HCT116 (cell line): ENCODE measurements around the gene SLC39A1.

ENCODE experiments used
- EZH2phosphoT487 ChIP-seq: fragments of 200-600 bp; IDR thresholded peaks from 2 replicates; pipeline ENCODE4 v1.6.1; 2018; ENCODE audit warnings: antibody characterized with exemption, borderline replicate concordance
- POLR2A ChIP-seq: IDR thresholded peaks from 2 replicates; pipeline ENCODE4 v1.7.0; 2011; ENCODE audit warnings: borderline replicate concordance; ENCODE audit not compliant: insufficient read depth, insufficient read length; ENCODE audit errors: extremely low read depth
- POLR2AphosphoS5 ChIP-seq: IDR thresholded peaks from 2 replicates; pipeline ENCODE4 v1.6.1; 2011; ENCODE audit warnings: mild to moderate bottlenecking, low read depth, low read length, moderate library complexity
- SIN3A ChIP-seq: IDR thresholded peaks from 2 replicates; pipeline ENCODE4 v1.6.1; 2012; ENCODE audit warnings: low read depth
- SP1 ChIP-seq: IDR thresholded peaks from 2 replicates; pipeline ENCODE4 v1.6.1; 2012; ENCODE audit warnings: low read depth
- TCF7L2 ChIP-seq: IDR thresholded peaks from 2 replicates; pipeline ENCODE4 v1.7.0; 2011; ENCODE audit warnings: borderline replicate concordance, inconsistent platforms; ENCODE audit not compliant: insufficient read depth, insufficient read length; ENCODE audit errors: extremely low read depth
- YY1 ChIP-seq: IDR thresholded peaks from 2 replicates; pipeline ENCODE4 v1.6.1; 2011; ENCODE audit warnings: low read length, low read depth, moderate library complexity, mild to moderate bottlenecking; ENCODE audit not compliant: insufficient replicate concordance; ENCODE audit errors: extremely low read depth
- TF ChIP-seq, protein P1 (sequence below), 3 experiments: fragments of 200-600 bp in 1 of 3; sonication (generic) in 1 of 3; IDR thresholded peaks in 2 of 3; conservative IDR thresholded peaks in 1 of 3; 2 replicates each; pipeline ENCODE4 v1.5.1; 2012 to 2017; ENCODE audit warnings: low read depth in 2 of 3, low read length in 2 of 3, antibody characterized with exemption in 1 of 3, borderline replicate concordance in 1 of 3, control low read depth in 1 of 3, mild to moderate bottlenecking in 1 of 3, mixed read lengths in 1 of 3, mixed run types in 1 of 3, moderate library complexity in 1 of 3; ENCODE audit not compliant: insufficient read depth in 1 of 3
- TF ChIP-seq, protein P2 (sequence below): IDR thresholded peaks from 2 replicates; pipeline ENCODE4 v1.6.1; 2012

- TF ChIP-seq, protein P1, sequence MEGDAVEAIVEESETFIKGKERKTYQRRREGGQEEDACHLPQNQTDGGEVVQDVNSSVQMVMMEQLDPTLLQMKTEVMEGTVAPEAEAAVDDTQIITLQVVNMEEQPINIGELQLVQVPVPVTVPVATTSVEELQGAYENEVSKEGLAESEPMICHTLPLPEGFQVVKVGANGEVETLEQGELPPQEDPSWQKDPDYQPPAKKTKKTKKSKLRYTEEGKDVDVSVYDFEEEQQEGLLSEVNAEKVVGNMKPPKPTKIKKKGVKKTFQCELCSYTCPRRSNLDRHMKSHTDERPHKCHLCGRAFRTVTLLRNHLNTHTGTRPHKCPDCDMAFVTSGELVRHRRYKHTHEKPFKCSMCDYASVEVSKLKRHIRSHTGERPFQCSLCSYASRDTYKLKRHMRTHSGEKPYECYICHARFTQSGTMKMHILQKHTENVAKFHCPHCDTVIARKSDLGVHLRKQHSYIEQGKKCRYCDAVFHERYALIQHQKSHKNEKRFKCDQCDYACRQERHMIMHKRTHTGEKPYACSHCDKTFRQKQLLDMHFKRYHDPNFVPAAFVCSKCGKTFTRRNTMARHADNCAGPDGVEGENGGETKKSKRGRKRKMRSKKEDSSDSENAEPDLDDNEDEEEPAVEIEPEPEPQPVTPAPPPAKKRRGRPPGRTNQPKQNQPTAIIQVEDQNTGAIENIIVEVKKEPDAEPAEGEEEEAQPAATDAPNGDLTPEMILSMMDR (IDR thresholded peaks at IDR 0.05 in 2 of 3, conservative IDR thresholded peaks at IDR 0.05 in 1 of 3; ENCODE audit: borderline replicate concordance in 1 of 3, insufficient read depth in 1 of 3, low read depth in 2 of 3, low read length in 2 of 3), result no peak
- TF ChIP-seq, protein P2, sequence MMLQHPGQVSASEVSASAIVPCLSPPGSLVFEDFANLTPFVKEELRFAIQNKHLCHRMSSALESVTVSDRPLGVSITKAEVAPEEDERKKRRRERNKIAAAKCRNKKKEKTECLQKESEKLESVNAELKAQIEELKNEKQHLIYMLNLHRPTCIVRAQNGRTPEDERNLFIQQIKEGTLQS, result no peak
- no peak for TF ChIP-seq POLR2A
- TF ChIP-seq SP1, result no peak
- TF ChIP-seq YY1, result no peak
- no peak for TF ChIP-seq TCF7L2
- no peak for TF ChIP-seq EZH2phosphoT487
- TF ChIP-seq SIN3A, result no peak
- TF ChIP-seq POLR2AphosphoS5, result no peak
Measured at GRCh38 chr1:153928791-153929341, 34.5 kb downstream of the SLC39A1 start.
